Measurements from ENCODE around the gene KIF23. TPM values are rescaled to one million over a fixed set of nuclear protein-coding genes. Genes with fewer than 3 reads are reported as not detected.

The KIF23 gene
- total and polyA plus RNA-seq, 2 experiments from 2014 or later, result 52.9 to 103 TPM

DNA sequence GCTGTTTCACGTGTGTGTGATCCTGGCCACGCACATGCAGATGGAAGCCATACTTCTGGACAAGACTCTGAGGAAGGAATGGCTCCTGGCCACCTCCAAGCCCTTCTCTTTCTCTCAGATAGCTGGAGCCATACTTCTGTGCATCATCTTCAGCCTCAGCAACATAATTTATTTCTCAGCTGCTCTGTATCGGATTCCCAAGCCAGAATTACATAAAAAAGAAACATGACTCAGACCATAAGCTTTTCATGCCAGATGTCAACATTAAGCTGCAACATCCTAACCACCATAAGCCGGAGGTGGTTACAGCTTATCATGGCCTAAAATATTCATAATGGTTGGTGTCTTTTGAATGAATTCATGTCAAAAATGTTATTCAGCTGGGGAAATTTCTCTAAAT lies 10.6 kb upstream of the KIF23 start:
- no peaks in the 10 kb centered on the region for H4K20me1 ChIP-seq (replicated peaks; ENCODE audit: insufficient read depth)
- no peaks in the 10 kb centered on the region for H3K36me3 ChIP-seq (ENCODE audit: insufficient read depth)
- H3K4me1 ChIP-seq (ENCODE audit: insufficient read depth), result no peaks in the 10 kb centered on the region
- DNase-seq (ENCODE audit: low spot score), result no peak
- H3K4me1 Mint-ChIP-seq, result peaks cover 7% of the 10 kb centered on the region; the same call in 1 of the 3 replicates
- TF ChIP-seq EZH2phosphoT487 (IDR thresholded peaks at IDR 0.05; ENCODE audit: unreplicated experiment) (no peak), STAT1 (IDR thresholded peaks at IDR 0.05; ENCODE audit: unreplicated experiment) (no peak), POLR2AphosphoS5 (IDR thresholded peaks at IDR 0.05; ENCODE audit: low read depth) (no peak), NANOG (IDR thresholded peaks at IDR 0.05; ENCODE audit: borderline replicate concordance) (no peak), ZNF331 (CRISPR knock-in tag; IDR thresholded peaks at IDR 0.05; ENCODE audit: low read depth) (no peak), ZNF114 (CRISPR knock-in tag; IDR thresholded peaks at IDR 0.05) (no peak), EZH2 (IDR thresholded peaks at IDR 0.05; ENCODE audit: low read depth, unreplicated experiment) (no peak), CREB1 (CRISPR knock-in tag; IDR thresholded peaks at IDR 0.05; ENCODE audit: low read depth) (no peak), JUNB (IDR thresholded peaks at IDR 0.05; ENCODE audit: unreplicated experiment) (no peak)
- TF ChIP-seq, protein P1, sequence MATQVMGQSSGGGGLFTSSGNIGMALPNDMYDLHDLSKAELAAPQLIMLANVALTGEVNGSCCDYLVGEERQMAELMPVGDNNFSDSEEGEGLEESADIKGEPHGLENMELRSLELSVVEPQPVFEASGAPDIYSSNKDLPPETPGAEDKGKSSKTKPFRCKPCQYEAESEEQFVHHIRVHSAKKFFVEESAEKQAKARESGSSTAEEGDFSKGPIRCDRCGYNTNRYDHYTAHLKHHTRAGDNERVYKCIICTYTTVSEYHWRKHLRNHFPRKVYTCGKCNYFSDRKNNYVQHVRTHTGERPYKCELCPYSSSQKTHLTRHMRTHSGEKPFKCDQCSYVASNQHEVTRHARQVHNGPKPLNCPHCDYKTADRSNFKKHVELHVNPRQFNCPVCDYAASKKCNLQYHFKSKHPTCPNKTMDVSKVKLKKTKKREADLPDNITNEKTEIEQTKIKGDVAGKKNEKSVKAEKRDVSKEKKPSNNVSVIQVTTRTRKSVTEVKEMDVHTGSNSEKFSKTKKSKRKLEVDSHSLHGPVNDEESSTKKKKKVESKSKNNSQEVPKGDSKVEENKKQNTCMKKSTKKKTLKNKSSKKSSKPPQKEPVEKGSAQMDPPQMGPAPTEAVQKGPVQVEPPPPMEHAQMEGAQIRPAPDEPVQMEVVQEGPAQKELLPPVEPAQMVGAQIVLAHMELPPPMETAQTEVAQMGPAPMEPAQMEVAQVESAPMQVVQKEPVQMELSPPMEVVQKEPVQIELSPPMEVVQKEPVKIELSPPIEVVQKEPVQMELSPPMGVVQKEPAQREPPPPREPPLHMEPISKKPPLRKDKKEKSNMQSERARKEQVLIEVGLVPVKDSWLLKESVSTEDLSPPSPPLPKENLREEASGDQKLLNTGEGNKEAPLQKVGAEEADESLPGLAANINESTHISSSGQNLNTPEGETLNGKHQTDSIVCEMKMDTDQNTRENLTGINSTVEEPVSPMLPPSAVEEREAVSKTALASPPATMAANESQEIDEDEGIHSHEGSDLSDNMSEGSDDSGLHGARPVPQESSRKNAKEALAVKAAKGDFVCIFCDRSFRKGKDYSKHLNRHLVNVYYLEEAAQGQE (IDR thresholded peaks at IDR 0.05; ENCODE audit: unreplicated experiment), result no peak
- TF ChIP-seq, protein P2, sequence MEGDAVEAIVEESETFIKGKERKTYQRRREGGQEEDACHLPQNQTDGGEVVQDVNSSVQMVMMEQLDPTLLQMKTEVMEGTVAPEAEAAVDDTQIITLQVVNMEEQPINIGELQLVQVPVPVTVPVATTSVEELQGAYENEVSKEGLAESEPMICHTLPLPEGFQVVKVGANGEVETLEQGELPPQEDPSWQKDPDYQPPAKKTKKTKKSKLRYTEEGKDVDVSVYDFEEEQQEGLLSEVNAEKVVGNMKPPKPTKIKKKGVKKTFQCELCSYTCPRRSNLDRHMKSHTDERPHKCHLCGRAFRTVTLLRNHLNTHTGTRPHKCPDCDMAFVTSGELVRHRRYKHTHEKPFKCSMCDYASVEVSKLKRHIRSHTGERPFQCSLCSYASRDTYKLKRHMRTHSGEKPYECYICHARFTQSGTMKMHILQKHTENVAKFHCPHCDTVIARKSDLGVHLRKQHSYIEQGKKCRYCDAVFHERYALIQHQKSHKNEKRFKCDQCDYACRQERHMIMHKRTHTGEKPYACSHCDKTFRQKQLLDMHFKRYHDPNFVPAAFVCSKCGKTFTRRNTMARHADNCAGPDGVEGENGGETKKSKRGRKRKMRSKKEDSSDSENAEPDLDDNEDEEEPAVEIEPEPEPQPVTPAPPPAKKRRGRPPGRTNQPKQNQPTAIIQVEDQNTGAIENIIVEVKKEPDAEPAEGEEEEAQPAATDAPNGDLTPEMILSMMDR (conservative IDR thresholded peaks at IDR 0.05; ENCODE audit: low read depth in 2 of 2), result no peak
- TF ChIP-seq, protein P3, sequence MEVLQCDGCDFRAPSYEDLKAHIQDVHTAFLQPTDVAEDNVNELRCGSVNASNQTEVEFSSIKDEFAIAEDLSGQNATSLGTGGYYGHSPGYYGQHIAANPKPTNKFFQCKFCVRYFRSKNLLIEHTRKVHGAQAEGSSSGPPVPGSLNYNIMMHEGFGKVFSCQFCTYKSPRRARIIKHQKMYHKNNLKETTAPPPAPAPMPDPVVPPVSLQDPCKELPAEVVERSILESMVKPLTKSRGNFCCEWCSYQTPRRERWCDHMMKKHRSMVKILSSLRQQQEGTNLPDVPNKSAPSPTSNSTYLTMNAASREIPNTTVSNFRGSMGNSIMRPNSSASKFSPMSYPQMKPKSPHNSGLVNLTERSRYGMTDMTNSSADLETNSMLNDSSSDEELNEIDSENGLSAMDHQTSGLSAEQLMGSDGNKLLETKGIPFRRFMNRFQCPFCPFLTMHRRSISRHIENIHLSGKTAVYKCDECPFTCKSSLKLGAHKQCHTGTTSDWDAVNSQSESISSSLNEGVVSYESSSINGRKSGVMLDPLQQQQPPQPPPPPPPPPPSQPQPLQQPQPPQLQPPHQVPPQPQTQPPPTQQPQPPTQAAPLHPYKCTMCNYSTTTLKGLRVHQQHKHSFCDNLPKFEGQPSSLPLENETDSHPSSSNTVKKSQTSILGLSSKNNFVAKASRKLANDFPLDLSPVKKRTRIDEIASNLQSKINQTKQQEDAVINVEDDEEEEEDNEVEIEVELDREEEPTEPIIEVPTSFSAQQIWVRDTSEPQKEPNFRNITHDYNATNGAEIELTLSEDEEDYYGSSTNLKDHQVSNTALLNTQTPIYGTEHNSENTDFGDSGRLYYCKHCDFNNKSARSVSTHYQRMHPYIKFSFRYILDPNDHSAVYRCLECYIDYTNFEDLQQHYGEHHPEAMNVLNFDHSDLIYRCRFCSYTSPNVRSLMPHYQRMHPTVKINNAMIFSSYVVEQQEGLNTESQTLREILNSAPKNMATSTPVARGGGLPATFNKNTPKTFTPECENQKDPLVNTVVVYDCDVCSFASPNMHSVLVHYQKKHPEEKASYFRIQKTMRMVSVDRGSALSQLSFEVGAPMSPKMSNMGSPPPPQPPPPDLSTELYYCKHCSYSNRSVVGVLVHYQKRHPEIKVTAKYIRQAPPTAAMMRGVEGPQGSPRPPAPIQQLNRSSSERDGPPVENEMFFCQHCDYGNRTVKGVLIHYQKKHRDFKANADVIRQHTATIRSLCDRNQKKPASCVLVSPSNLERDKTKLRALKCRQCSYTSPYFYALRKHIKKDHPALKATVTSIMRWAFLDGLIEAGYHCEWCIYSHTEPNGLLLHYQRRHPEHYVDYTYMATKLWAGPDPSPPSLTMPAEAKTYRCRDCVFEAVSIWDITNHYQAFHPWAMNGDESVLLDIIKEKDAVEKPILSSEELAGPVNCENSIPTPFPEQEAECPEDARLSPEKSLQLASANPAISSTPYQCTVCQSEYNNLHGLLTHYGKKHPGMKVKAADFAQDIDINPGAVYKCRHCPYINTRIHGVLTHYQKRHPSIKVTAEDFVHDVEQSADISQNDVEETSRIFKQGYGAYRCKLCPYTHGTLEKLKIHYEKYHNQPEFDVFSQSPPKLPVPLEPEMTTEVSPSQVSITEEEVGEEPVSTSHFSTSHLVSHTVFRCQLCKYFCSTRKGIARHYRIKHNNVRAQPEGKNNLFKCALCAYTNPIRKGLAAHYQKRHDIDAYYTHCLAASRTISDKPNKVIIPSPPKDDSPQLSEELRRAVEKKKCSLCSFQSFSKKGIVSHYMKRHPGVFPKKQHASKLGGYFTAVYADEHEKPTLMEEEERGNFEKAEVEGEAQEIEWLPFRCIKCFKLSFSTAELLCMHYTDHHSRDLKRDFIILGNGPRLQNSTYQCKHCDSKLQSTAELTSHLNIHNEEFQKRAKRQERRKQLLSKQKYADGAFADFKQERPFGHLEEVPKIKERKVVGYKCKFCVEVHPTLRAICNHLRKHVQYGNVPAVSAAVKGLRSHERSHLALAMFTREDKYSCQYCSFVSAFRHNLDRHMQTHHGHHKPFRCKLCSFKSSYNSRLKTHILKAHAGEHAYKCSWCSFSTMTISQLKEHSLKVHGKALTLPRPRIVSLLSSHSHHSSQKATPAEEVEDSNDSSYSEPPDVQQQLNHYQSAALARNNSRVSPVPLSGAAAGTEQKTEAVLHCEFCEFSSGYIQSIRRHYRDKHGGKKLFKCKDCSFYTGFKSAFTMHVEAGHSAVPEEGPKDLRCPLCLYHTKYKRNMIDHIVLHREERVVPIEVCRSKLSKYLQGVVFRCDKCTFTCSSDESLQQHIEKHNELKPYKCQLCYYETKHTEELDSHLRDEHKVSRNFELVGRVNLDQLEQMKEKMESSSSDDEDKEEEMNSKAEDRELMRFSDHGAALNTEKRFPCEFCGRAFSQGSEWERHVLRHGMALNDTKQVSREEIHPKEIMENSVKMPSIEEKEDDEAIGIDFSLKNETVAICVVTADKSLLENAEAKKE (CRISPR knock-in tag; IDR thresholded peaks at IDR 0.05), result no peak
- TF ChIP-seq, protein P4, sequence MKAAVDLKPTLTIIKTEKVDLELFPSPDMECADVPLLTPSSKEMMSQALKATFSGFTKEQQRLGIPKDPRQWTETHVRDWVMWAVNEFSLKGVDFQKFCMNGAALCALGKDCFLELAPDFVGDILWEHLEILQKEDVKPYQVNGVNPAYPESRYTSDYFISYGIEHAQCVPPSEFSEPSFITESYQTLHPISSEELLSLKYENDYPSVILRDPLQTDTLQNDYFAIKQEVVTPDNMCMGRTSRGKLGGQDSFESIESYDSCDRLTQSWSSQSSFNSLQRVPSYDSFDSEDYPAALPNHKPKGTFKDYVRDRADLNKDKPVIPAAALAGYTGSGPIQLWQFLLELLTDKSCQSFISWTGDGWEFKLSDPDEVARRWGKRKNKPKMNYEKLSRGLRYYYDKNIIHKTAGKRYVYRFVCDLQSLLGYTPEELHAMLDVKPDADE (IDR thresholded peaks at IDR 0.05), result no peak
- H3K9me3 Mint-ChIP-seq, result no peaks in the 10 kb centered on the region
- no peaks in the 10 kb centered on the region for H3K79me2 ChIP-seq (replicated peaks; ENCODE audit: insufficient read depth)
- no peak overlapping the region for H3K27ac Mint-ChIP-seq
- H3K27ac ChIP-seq (ENCODE audit: low read depth), result no peak overlapping the region
- no peak overlapping the region for H3K4me2 ChIP-seq
- no peak overlapping the region for H3K4me3 ChIP-seq
- no peaks in the 10 kb centered on the region for H3K27me3 ChIP-seq (ENCODE audit: insufficient read depth)
- peaks cover 3% of the 10 kb centered on the region for H3K27me3 Mint-ChIP-seq (ENCODE audit: insufficient read depth, low read depth, poor library complexity)
- no peak for ATAC-seq
- no peaks in the 10 kb centered on the region for H3K9me2 ChIP-seq (ENCODE audit: insufficient read depth)
- H3F3A ChIP-seq (replicated peaks; ENCODE audit: low read depth), result no peaks in the 10 kb centered on the region
- no peak overlapping the region for H3K4me3 Mint-ChIP-seq
- peaks cover 4% of the 10 kb centered on the region; the same call in 2 of the 3 replicates for H3K36me3 Mint-ChIP-seq (ENCODE audit: low read depth)
- no peak overlapping the region for H2AFZ ChIP-seq

All from GM23338 (cell line).